Loucy (cell line): Measurements from ENCODE around the gene PDE9A.

Experiments
- H2AFZ ChIP-seq: fragments of 200-600 bp; sonication (generic); 2 replicates; pipeline ENCODE4 v1.6.0; 2016; ENCODE audit warnings: antibody characterized with exemption, mild to moderate bottlenecking, low read length, moderate library complexity
- H3F3A ChIP-seq: fragments of 200-600 bp; 2 replicates; pipeline ENCODE4 v1.6.0; 2016; ENCODE audit warnings: antibody characterized with exemption, low read depth, mild to moderate bottlenecking
- H3K27me3 ChIP-seq: fragments of 200-600 bp; sonication (generic); 2 replicates; pipeline ENCODE4 v1.6.1; 2014; ENCODE audit warnings: low read length, mild to moderate bottlenecking; ENCODE audit not compliant: insufficient read depth, poor library complexity, severe bottlenecking
- H3K36me3 ChIP-seq: fragments of 200-600 bp; sonication (generic); 2 replicates; pipeline ENCODE4 v1.6.1; 2016; ENCODE audit warnings: low read length; ENCODE audit not compliant: insufficient read depth
- H3K4me1 ChIP-seq: fragments of 200-600 bp; sonication (generic); 2 replicates; pipeline ENCODE4 v1.5.1; 2014; ENCODE audit warnings: low read length, mild to moderate bottlenecking; ENCODE audit not compliant: insufficient read depth, poor library complexity, severe bottlenecking
- H3K4me2 ChIP-seq: fragments of 200-600 bp; sonication (generic); 2 replicates; pipeline ENCODE4 v1.6.0; 2014; ENCODE audit warnings: antibody characterized with exemption, low read length, low read depth, mild to moderate bottlenecking; ENCODE audit not compliant: poor library complexity, severe bottlenecking
- H3K4me3 ChIP-seq: fragments of 200-600 bp; sonication (generic); 2 replicates; pipeline ENCODE4 v1.5.1; 2014; ENCODE audit warnings: low read length, mild to moderate bottlenecking, mixed read lengths; ENCODE audit not compliant: poor library complexity, severe bottlenecking
- H3K79me2 ChIP-seq: fragments of 200-600 bp; sonication (generic); 2 replicates; pipeline ENCODE4 v1.6.1; 2014; ENCODE audit warnings: low read length; ENCODE audit not compliant: insufficient read depth
- H3K9ac ChIP-seq: fragments of 200-600 bp; sonication (generic); 2 replicates; pipeline ENCODE4 v1.6.0; 2014; ENCODE audit warnings: mild to moderate bottlenecking, low read depth, low read length, moderate library complexity; ENCODE audit not compliant: poor library complexity, severe bottlenecking
- H3K9me2 ChIP-seq: fragments of 200-600 bp; sonication (generic); replicated peaks from 2 replicates; pipeline ENCODE4 v1.6.1; 2016; ENCODE audit warnings: low read depth, low read length, mixed read lengths
- H3K9me3 ChIP-seq: fragments of 200-600 bp; sonication (generic); 2 replicates; pipeline ENCODE4 v1.6.1; 2014; ENCODE audit warnings: mild to moderate bottlenecking, antibody characterized with exemption, low read length, low read depth; ENCODE audit not compliant: insufficient read depth
- H4K20me1 ChIP-seq: fragments of 200-600 bp; sonication (generic); 2 replicates; pipeline ENCODE4 v1.6.0; 2014; ENCODE audit warnings: antibody characterized with exemption, low read length, mild to moderate bottlenecking; ENCODE audit not compliant: insufficient read depth, poor library complexity, severe bottlenecking
- EZH2phosphoT487 ChIP-seq: fragments of 200-600 bp; IDR thresholded peaks from 2 replicates; pipeline ENCODE4 v1.6.1; 2018; ENCODE audit warnings: antibody characterized with exemption, mild to moderate bottlenecking, moderate library complexity, borderline replicate concordance
- TF ChIP-seq, protein P1 (sequence below): fragments of 200-600 bp; sonication (generic); conservative IDR thresholded peaks from 2 replicates; pipeline ENCODE4 v1.5.1; 2014; ENCODE audit warnings: mild to moderate bottlenecking, antibody characterized with exemption, low read length

Gene PDE9A

DNA sequence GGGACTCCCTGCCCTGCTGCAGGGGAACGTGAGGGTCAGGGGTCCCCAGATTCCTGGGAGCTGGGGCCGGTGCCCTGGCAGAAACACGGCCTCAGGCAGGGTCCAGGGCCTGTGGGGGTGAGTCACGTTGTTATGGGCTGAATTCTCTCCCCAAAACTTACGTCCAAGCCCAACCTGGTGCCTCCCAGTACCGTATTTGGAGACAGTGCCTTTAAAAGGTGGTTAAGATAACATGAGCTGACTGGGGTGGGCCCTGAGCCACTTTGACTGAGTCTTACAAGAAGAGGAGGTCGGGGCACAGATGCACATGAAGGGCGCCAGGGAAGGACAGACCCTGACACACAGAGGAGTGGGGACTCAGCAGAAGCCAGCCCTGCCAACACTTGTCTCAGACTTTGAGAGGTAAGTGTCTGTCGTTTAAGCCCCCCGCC lies 126.0 kb downstream of the PDE9A start:
- H3K9me2 ChIP-seq = no peaks in the 10 kb centered on the region

GRCh38 chr21:42780617-42781016 lies 127.2 kb downstream of the PDE9A start:
- no peak overlapping the region for H3K4me2 ChIP-seq
- H3K9ac ChIP-seq = no peak overlapping the region
- H4K20me1 ChIP-seq = no peaks in the 10 kb centered on the region
- H3K36me3 ChIP-seq = no peaks in the 10 kb centered on the region
- H3K27me3 ChIP-seq = no peaks in the 10 kb centered on the region
- no peaks in the 10 kb centered on the region for H3F3A ChIP-seq
- H3K9me3 ChIP-seq = no peaks in the 10 kb centered on the region
- TF ChIP-seq EZH2phosphoT487 = no peak
- TF ChIP-seq, protein P1, sequence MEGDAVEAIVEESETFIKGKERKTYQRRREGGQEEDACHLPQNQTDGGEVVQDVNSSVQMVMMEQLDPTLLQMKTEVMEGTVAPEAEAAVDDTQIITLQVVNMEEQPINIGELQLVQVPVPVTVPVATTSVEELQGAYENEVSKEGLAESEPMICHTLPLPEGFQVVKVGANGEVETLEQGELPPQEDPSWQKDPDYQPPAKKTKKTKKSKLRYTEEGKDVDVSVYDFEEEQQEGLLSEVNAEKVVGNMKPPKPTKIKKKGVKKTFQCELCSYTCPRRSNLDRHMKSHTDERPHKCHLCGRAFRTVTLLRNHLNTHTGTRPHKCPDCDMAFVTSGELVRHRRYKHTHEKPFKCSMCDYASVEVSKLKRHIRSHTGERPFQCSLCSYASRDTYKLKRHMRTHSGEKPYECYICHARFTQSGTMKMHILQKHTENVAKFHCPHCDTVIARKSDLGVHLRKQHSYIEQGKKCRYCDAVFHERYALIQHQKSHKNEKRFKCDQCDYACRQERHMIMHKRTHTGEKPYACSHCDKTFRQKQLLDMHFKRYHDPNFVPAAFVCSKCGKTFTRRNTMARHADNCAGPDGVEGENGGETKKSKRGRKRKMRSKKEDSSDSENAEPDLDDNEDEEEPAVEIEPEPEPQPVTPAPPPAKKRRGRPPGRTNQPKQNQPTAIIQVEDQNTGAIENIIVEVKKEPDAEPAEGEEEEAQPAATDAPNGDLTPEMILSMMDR = no peak
- H3K9me2 ChIP-seq = no peaks in the 10 kb centered on the region
- no peaks in the 10 kb centered on the region for H3K79me2 ChIP-seq
- H2AFZ ChIP-seq = no peak overlapping the region
- H3K4me1 ChIP-seq = peaks cover 28% of the 10 kb centered on the region
- no peak overlapping the region for H3K4me3 ChIP-seq

More for the DNA sequence above, 126.0 kb downstream of the PDE9A start:
- Histone ChIP-seq H3K4me3 (no peak overlapping the region), H3K27me3 (no peaks in the 10 kb centered on the region), H4K20me1 (no peaks in the 10 kb centered on the region), H3F3A (no peaks in the 10 kb centered on the region), H3K9me3 (no peaks in the 10 kb centered on the region), H3K4me1 (peaks cover 24% of the 10 kb centered on the region), H3K36me3 (no peaks in the 10 kb centered on the region), H3K4me2 (no peak overlapping the region), H2AFZ (no peak overlapping the region), H3K79me2 (no peaks in the 10 kb centered on the region), H3K9ac (no peak overlapping the region)
- no peak for TF ChIP-seq EZH2phosphoT487
- TF ChIP-seq, protein P1 = no peak

- TF ChIP-seq EZH2phosphoT487 = no peak
- TF ChIP-seq, protein P1 = no peak
- H3K27me3 ChIP-seq = no peaks in the 10 kb centered on the region
- no peaks in the 10 kb centered on the region for H3F3A ChIP-seq
- H3K9me3 ChIP-seq = no peaks in the 10 kb centered on the region
- no peaks in the 10 kb centered on the region for H3K79me2 ChIP-seq
- H2AFZ ChIP-seq = no peak overlapping the region
- H3K36me3 ChIP-seq = no peaks in the 10 kb centered on the region
- no peaks in the 10 kb centered on the region for H4K20me1 ChIP-seq
- H3K4me1 ChIP-seq = peaks cover 28% of the 10 kb centered on the region
- H3K9ac ChIP-seq = no peak overlapping the region
- H3K4me3 ChIP-seq = no peak overlapping the region
- no peak overlapping the region for H3K4me2 ChIP-seq
- H3K9me2 ChIP-seq = no peaks in the 10 kb centered on the region
These were observed 127.9 kb downstream of the PDE9A start for GRCh38 chr21:42781150-42781970.
